Measurements from ENCODE around the gene SLC6A20.

DNA sequence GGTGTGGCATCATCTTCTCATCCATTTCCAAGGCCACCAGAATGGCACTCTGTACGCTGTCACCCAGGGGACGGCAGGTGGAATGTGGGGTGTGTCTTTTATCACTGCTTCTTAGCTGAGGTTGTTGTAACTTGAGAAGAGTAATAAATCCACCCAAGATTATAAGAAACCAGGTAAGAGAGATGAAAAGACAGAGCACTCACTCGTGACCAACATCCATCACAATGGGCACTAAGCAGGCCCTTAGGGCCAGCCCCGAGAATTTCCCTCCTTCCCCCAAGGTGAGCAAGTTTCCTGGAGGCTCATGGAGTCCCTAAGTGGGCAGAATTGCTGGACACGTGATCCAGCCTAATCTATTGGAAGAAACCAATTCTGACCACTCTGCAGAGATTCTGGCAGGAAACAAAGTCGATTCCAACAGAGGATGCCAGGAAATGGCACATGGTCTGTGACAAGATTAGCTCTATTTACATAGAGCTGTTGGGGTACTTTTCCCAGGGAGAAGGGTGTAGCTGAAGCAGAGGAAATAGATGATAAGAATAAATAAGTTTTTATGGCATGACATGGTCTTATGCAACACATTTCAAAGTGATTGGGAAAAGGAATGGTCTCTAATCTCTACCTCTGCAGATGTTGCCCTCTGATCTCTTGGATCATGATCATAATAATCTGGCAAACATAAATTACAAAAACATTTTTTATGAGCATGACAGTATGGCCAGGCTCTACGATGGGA lies 22.5 kb downstream of the SLC6A20 start:
- TF ChIP-seq, protein P1, sequence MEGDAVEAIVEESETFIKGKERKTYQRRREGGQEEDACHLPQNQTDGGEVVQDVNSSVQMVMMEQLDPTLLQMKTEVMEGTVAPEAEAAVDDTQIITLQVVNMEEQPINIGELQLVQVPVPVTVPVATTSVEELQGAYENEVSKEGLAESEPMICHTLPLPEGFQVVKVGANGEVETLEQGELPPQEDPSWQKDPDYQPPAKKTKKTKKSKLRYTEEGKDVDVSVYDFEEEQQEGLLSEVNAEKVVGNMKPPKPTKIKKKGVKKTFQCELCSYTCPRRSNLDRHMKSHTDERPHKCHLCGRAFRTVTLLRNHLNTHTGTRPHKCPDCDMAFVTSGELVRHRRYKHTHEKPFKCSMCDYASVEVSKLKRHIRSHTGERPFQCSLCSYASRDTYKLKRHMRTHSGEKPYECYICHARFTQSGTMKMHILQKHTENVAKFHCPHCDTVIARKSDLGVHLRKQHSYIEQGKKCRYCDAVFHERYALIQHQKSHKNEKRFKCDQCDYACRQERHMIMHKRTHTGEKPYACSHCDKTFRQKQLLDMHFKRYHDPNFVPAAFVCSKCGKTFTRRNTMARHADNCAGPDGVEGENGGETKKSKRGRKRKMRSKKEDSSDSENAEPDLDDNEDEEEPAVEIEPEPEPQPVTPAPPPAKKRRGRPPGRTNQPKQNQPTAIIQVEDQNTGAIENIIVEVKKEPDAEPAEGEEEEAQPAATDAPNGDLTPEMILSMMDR (conservative IDR thresholded peaks at IDR 0.05; ENCODE audit: low read length): no peak
- TF ChIP-seq EZH2phosphoT487 (IDR thresholded peaks at IDR 0.05; ENCODE audit: borderline replicate concordance, low read depth, low read length): no peak

Measured in OCI-LY7 (cell line).